Liver (tissue), 3 donors: ENCODE results near the gene PCED1B.

Source experiments
- RAD21 ChIP-seq, 2 donors: IDR thresholded peaks; 2 replicates each; pipeline ENCODE4 v1.6.1; 2016; ENCODE audit warnings: antibody characterized with exemption in 2 of 2, mild to moderate bottlenecking in 2 of 2
- TF ChIP-seq, protein P1 (sequence below): fragments of 150-350 bp; IDR thresholded peaks from 2 replicates; pipeline ENCODE4 v1.5.1; 2017; ENCODE audit warnings: improper control_type of control experiment, low read depth, low read length; ENCODE audit not compliant: missing input control
- TF ChIP-seq, protein P2 (sequence below): IDR thresholded peaks from 2 replicates; pipeline ENCODE4 v1.6.1; 2016; ENCODE audit warnings: antibody characterized with exemption
- donor health status: healthy.
- donor health status: healthy.

DNA sequence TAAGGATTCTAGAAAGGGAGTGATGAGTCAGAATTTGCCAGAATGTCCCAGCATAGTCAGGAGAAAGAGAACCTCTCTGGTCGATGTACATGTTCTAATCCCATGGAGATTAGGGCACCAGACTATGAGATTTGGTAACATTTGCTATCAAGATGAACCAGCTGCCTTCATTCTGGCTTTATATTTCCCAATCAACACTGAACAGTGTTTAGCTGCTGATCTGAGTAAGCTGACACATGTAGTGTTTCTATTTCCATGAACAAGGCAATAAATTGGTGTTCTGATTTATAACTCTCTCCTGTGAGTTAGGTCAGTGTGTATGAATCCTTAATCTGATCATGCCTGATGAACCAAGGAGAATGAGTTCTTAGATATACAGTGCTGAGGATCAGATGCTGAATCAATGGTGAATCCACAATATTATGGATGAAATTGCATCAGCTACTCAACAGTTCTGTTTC is 158.4 kb downstream of the PCED1B start:
- TF ChIP-seq, protein P1, sequence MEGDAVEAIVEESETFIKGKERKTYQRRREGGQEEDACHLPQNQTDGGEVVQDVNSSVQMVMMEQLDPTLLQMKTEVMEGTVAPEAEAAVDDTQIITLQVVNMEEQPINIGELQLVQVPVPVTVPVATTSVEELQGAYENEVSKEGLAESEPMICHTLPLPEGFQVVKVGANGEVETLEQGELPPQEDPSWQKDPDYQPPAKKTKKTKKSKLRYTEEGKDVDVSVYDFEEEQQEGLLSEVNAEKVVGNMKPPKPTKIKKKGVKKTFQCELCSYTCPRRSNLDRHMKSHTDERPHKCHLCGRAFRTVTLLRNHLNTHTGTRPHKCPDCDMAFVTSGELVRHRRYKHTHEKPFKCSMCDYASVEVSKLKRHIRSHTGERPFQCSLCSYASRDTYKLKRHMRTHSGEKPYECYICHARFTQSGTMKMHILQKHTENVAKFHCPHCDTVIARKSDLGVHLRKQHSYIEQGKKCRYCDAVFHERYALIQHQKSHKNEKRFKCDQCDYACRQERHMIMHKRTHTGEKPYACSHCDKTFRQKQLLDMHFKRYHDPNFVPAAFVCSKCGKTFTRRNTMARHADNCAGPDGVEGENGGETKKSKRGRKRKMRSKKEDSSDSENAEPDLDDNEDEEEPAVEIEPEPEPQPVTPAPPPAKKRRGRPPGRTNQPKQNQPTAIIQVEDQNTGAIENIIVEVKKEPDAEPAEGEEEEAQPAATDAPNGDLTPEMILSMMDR, result no peak
- no peak for TF ChIP-seq RAD21 (IDR thresholded peaks at IDR 0.05)
- TF ChIP-seq, protein P2, sequence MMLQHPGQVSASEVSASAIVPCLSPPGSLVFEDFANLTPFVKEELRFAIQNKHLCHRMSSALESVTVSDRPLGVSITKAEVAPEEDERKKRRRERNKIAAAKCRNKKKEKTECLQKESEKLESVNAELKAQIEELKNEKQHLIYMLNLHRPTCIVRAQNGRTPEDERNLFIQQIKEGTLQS, result no peak
